ENCODE measurements around the gene VAX1.

DNA sequence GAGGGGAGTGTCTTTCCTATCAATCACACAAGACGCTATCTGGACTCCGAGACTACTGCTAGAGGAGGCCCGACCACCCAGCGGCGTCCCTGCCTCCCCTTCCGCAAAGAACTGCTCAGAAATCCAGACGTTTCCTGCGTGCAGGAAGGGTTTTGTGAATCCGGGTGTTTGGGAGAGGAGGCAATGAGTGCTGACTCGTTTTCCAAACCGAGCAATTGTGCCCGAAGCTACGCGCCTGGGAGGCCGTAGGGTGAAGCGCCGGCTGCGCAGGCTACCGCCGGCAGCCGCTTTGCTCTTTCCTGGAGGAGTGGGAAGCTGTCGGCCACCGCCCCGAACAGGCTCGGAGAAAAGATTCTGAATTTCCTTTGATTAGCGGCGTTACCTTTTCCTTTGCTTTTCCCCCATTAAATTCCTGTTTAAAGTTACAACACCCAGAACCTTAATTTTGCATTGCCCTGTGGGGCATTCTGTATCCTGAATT, 5.3 kb downstream of the VAX1 start:
- TF ChIP-seq SMC3 (IDR thresholded peaks at IDR 0.05; ENCODE audit: low read depth, low read length) (no peak), POLR2A (IDR thresholded peaks at IDR 0.05; ENCODE audit: low read depth, low read length) (no peak)
- TF ChIP-seq, protein P1, sequence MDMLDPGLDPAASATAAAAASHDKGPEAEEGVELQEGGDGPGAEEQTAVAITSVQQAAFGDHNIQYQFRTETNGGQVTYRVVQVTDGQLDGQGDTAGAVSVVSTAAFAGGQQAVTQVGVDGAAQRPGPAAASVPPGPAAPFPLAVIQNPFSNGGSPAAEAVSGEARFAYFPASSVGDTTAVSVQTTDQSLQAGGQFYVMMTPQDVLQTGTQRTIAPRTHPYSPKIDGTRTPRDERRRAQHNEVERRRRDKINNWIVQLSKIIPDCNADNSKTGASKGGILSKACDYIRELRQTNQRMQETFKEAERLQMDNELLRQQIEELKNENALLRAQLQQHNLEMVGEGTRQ (IDR thresholded peaks at IDR 0.05; ENCODE audit: low read depth, low read length): no peak
- TF ChIP-seq, protein P2, sequence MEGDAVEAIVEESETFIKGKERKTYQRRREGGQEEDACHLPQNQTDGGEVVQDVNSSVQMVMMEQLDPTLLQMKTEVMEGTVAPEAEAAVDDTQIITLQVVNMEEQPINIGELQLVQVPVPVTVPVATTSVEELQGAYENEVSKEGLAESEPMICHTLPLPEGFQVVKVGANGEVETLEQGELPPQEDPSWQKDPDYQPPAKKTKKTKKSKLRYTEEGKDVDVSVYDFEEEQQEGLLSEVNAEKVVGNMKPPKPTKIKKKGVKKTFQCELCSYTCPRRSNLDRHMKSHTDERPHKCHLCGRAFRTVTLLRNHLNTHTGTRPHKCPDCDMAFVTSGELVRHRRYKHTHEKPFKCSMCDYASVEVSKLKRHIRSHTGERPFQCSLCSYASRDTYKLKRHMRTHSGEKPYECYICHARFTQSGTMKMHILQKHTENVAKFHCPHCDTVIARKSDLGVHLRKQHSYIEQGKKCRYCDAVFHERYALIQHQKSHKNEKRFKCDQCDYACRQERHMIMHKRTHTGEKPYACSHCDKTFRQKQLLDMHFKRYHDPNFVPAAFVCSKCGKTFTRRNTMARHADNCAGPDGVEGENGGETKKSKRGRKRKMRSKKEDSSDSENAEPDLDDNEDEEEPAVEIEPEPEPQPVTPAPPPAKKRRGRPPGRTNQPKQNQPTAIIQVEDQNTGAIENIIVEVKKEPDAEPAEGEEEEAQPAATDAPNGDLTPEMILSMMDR (conservative IDR thresholded peaks at IDR 0.05; ENCODE audit: low read depth, low read length): no peak
